Activated CD8-positive, alpha-beta memory T cell treated with anti-CD3 and anti-CD28 coated beads, Interleukin-2, amount 50 U/mL, for 1 hour (primary cell): ENCODE measurements around the gene TTC16.

Experiments used
- DNase-seq: peaks from one replicate; pipeline ENCODE4 v3.0.0-alpha.2; 2020; ENCODE audit errors: extremely low read depth

The TTC16 gene

GRCh38 chr9:127698386-127698785 is 17.5 kb upstream of the TTC16 start:
- no peak for DNase-seq

DNA sequence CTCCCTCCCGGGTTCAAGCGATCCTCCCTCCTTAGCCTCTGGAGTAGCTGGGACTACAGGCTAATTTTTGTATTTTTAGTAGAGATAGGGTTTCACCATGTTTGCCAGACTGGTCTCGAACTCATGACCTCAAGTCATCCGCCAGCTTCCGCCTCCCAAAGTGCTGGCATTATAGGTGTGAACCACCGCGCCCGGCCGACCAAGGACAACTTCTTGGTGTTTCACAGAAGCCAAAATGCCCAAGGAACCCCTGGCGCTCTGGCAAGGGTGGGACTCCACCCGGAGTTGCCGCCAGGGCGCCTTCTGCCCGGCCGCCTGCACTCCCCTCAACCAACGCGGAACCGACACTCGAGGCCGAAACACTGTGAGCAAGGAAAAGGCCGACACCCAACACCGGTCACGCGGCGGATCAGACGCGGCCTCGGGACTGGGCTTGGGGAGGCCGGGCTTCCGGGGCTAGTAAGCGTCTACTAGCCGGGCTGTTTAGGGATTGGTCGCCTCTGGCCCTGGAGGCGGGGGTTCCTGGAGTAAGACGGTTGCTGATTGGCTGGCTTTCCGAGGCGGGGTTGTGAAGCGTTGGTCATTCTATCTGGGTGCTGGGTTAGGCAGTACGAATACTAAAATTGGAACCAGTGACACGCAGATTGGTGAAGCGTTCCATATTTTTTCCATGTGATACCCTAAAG is 16.8 kb upstream of the TTC16 start:
- peak; percentile 58 for DNase-seq

DNA sequence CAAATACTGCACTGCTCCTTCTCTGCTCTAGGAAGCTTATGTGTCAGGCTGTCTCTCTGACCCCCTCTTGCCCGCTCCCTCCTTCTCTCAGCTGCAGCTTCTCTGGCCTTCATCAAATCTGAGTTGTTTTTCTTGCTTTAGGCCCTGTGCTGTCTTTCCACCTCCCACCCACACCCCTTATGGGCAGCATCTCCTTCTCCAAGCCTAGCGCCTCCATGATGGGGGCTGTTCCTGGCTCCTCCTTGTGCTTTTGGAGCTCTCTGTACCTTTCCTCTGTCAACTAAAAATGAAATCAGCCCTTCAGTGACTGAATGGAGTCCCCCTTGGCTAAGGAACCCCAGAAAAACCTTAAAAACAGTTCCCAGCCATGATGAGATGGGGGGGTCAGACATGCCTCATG is 15.7 kb upstream of the TTC16 start:
- DNase-seq, result no peak

GRCh38 chr9:127700594-127701255 is 15.2 kb upstream of the TTC16 start:
- no peak for DNase-seq

DNA sequence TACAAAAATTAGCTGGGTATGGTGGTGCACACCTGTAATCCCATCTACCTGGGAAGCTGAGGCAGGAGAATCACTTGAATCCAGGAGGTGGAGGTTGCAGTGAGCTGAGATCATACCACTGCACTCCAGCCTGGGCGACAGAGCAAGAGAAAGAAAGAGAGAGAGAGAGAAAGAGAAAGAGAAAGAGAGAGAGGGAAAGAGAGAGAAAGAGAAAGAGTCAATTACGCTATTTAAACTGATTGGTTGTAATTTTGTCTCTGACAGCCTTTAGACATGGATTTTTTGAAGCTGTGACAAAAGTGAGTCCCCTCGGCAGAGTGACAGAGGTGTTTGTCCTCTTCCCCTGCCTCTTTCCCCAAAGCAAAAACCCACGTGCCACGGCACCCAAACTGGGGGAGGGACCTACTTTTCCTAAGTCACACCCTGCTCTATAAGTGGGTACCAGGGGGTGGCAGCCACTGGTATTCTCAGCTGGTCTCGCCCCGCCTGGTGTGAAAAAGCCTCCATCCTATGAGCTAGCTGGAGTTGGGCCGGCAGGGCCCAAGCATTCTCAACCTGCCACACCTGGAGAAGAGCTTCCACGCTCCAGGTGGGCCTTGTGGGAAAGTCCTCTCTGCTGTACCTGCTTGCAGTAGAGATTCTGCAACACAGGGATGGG is 12.5 kb upstream of the TTC16 start:
- DNase-seq, result no peak

- no peak for DNase-seq
These were observed 10.1 kb upstream of the TTC16 start for GRCh38 chr9:127705577-127706379.

DNA sequence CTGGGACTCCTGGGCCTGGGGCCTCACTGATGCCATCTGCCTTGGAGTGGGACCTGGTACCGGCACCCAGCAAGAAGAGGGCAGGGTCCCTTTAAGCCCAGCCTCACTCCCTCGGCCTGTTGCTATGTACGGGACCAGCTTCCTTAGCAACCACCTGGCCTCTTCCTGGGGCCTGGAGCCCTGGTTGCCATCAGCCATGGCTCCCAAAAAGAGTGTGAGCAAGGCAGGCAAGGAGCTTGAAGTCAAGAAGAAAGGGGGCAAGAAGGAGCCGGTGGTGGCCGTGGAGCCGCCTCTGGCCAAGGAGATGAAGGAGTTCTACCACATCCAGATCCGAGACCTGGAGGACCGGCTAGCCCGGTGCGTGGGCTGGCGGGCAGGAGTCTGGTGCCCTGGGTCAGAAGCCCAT is 9.0 kb upstream of the TTC16 start, which contains the start of gene CFAP157:
Gene CFAP157, plus strand, starts transcription at position 153 of the 406 bp plus-strand sequence. Its CDS starts 44 bp downstream, at position 197.
- no peak for DNase-seq

DNA sequence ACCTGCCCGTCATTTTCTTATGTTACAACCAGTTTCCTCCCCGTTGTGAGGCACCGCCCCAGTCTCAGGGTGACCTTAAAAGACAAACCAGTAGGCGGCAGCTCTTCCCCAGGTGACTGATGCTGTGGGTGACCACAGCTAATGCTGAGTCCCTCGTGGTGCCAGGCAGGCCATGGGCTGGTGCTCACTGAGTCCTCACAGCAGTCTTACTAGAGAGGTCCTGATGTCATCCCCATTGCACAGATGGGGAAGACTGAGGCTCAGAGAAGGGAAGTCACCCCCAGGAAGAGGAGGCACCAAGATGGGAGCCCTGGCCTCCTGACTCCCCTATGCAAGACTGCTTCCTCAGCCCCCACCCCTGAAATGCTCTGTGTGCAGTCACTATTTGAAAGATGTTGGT is 8.1 kb upstream of the TTC16 start:
- no peak for DNase-seq

DNA sequence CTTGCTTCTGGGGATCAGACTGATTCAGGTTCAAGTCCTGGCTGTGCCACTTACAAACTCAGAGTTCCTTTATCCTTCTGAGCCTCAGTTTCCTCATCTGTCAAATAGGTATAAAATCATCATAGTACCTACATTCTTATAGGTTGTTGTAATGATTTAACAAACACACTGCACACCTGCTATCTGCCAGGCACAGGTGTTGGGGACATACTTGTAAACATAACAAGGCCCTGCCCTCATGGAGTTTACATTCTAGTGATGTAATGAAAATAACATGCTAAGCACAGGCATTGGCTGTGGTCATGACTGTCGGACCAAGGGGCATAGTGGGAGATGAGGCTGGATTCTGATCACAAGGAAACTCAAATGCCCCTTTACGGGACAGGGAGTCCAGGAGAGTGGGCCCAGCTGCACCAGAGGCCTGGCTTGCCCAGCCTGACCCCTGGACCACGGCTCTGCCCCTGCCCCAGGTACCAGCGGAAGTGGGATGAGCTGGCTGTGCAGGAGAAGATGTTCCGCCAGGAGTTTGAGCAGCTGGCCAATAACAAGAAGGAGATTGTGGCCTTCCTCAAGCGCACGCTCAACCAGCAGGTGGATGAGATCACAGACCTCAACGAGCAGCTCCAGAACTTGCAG is 6.8 kb upstream of the TTC16 start:
- no peak for DNase-seq

DNA sequence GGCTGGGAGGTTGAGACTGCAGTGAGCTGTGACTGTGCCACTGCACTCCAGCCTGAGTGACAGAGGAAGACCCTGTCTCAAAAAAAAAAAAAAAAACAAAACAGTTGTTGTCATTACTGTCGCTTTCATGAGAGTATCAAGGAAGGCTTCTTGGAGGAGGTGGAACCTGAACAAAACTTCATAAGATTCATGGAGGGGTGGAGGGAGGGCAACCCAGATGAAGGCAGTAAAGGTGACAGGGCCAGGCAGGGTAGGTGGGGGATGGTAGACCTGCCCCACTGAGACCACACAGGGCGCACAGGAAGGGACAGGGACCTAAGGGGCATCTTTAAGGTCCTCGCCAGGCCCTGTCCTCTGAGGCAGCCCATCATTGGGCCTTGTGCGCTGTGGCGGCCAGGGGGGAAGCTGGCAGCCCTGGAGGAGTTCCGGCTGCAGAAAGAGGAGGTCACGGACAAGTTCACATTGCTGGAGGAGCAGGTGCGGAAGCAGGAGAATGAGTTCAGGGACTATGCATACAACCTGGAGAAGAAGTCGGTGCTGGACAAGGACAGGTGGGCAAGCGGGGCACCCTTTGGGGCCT is 5.6 kb upstream of the TTC16 start:
- no peak for DNase-seq

DNA sequence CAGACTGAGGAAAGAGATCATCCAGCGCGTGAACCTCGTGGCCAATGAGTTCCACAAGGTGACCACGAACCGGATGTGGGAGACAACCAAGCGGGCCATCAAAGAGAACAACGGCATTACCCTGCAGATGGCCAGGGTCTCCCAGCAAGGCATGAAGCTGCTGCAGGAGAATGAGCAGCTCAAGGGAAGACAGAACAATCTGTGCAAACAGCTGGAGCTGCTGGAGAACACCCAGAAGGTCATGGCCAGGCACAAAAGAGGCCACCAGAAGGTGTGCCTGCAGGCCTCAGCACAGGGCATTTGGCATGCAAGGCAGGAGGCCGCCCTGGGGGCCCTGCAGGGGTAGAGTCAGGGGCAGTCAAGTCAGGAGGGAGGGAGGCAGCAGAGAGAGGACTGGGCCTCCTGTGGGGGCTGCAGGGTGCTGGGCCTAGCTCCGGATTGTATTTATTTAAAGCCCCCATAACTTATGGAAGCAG is 4.6 kb upstream of the TTC16 start:
- DNase-seq, result no peak

- DNase-seq, result no peak
These were observed 4.0 kb upstream of the TTC16 start for GRCh38 chr9:127711831-127712274.

DNA sequence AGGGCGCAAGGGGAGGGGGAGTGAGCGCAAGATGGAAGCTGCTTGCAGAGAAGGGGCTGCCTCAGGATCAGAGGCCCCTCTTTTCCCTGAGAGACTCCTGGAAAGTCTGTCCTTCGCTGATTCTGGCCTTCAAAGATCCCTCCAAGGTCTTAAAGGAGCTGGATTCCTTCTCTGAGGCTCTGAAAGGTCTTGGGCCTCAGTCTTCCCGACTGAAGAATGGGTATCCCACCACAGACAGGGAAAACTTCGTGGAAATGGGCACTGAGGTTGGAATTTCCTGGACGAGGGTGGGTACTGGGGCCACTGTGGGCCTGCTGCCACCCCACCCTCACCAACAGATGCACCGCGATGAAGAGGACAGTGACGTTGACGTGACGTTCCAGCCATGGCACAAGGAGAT is 3.5 kb upstream of the TTC16 start:
- no peak for DNase-seq

GRCh38 chr9:127712867-127713266 is 3.0 kb upstream of the TTC16 start:
- DNase-seq, result no peak

DNA sequence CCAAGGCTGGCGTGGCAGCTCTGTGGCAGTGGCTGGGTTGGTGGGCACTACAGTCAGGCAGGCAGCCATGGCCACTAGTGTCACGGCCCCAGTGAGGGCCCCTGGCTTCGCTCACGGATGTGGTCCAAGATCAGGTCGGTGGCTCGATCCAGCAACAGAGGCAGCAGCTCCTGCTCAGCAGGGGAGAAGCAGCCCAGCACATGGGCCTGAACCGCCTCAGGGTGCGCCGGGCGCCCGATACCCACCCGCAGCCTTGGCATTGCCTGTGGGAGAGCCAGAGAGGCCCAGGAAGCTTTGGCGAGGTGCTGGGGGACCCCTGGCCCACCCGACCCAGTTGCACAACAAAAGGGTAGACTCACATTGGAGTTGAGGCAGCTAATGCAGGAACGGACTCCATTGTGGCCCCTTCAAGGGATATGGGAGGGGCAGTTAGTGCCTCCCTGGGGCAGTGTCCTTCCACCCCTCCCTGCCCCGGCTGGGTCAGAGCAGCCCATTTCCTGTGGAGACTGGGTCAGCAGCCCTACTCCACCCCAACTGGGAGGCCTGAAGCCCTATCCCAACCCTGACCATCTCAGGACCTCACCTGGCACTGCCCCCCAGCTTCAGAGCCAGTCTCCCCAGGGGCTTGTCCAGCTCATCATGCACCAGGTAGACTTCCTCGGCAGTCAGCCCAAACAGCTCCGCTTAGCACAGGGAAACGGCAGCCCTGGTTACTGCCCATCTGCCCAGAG is 1.7 kb upstream of the TTC16 start:
- DNase-seq, result no peak

- DNase-seq, result no peak
These were observed 869 bp upstream of the TTC16 start for GRCh38 chr9:127714951-127715469.

DNA sequence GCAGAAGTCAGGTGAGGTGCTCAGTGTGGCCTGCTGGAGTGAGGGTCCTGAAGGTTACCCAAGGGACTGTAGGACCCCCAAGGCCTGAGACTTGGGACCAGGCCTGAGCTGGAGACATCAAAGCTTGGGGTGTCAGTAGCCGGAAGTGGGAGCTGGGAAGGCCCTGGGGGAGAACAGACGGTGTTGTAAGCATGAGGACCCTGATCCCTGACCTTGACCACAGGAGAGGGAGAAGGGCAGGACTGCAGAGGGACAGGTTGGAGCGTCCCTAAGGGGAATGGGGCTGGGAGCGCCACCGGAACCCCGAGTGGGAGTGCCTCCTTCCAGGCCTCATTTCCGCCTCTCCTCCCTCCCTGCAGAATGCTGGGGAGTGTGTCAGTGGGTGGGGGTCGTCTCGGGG is 533 bp downstream of the TTC16 start:
- no peak for DNase-seq

GRCh38 chr9:127717766-127718165 is 1.9 kb downstream of the TTC16 start:
- no peak for DNase-seq

DNA sequence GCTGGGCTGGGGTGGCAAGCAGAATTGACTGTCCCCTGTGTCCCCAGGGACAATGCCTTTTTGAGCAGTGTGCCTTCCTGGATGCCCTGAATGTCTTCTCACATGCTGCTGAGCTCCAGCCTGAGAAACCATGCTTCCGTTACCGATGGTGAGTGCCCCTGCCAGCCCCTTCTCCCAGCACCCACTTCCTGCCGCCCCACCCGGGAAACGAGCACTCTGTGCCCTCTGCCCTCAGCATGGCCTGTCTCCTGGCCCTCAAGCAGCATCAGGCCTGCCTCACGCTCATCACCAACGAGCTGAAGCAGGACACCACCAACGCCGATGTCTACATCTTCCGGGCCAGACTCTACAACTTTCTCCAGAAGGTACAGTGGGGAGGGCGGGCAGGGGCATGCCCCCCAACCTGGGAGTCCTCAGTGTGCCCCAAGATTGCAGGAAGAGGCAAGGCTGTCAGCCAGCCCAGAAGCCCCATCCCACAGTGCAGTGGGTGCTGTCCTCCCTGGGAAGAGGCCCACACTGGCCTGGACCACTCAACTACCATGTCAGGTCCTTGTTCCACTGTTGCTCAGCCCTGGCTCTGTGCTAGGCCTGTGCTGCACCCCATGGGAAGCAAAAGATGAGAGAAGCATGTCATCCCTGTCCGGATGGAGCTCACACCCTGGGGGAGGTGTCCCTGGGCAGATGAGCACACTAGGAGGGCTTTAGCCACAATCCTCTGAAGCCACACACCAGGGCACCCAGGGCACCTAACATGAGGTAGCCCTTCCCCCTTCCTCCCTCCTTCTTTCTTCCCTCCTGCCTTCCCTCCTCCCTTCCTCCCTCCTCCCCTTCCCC is 4.4 kb downstream of the TTC16 start:
- DNase-seq, result no peak
